Prostate gland (tissue), 2 donors: ENCODE data around the gene TRIM32.

Experiments
- POLR2A ChIP-seq: fragments of 450-650 bp; IDR thresholded peaks from one replicate; pipeline ENCODE4 v1.6.1; 2016; ENCODE audit warnings: antibody characterized with exemption, mild to moderate bottlenecking
- POLR2AphosphoS5 ChIP-seq: sonication (generic); formaldehyde crosslinking; IDR thresholded peaks from one replicate; pipeline ENCODE4 v1.6.1; 2017; ENCODE audit warnings: antibody characterized with exemption
- TF ChIP-seq, protein P1 (sequence below), 4 experiments: fragments of 200-600 bp in 2 of 4; fragments of 450-650 bp in 2 of 4; sonication (generic) in 2 of 4; IDR thresholded peaks; 1 replicate in 3 of 4; 2 replicates in 1 of 4; pipeline ENCODE4 v1.5.1; 2016 to 2019; ENCODE audit warnings: antibody characterized with exemption in 4 of 4, mild to moderate bottlenecking in 2 of 4, moderate library complexity in 2 of 4

DNA sequence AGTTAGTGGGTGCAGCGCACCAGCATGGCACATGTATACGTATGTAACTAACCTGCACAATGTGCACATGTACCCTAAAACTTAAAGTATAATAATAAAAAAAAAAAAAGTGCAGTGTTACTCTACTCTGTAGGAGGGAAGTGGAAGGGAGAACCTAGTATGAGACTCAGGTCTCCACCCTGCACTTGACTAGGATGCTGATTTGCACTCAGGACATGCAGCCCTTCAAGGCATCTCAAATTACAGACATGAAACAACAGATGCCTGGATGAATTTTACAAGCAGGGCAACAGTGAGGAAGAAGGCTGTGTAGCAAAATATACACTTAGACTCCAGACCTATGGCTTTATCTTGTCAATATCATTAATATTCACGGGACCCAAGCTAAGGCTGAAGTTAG, 16.5 kb downstream of the TRIM32 start:
- TF ChIP-seq, protein P1, sequence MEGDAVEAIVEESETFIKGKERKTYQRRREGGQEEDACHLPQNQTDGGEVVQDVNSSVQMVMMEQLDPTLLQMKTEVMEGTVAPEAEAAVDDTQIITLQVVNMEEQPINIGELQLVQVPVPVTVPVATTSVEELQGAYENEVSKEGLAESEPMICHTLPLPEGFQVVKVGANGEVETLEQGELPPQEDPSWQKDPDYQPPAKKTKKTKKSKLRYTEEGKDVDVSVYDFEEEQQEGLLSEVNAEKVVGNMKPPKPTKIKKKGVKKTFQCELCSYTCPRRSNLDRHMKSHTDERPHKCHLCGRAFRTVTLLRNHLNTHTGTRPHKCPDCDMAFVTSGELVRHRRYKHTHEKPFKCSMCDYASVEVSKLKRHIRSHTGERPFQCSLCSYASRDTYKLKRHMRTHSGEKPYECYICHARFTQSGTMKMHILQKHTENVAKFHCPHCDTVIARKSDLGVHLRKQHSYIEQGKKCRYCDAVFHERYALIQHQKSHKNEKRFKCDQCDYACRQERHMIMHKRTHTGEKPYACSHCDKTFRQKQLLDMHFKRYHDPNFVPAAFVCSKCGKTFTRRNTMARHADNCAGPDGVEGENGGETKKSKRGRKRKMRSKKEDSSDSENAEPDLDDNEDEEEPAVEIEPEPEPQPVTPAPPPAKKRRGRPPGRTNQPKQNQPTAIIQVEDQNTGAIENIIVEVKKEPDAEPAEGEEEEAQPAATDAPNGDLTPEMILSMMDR (IDR thresholded peaks at IDR 0.05): no peak
- TF ChIP-seq POLR2A: no peak
- TF ChIP-seq POLR2AphosphoS5: no peak
